ENCODE measurements around the gene ZNF320.

GRCh38 chr19:52910648-52911047 lies 13.2 kb upstream of the ZNF320 start:
- TF ChIP-seq CTCF (conservative IDR thresholded peaks at IDR 0.05; ENCODE audit: low read length) (no peak), EZH2phosphoT487 (IDR thresholded peaks at IDR 0.05; ENCODE audit: borderline replicate concordance, low read depth, low read length) (no peak)

Data from OCI-LY7 (cell line).